Fibroblast of villous mesenchyme (primary cell): ENCODE data around the gene GRHPR. TPM values are rescaled to one million over a fixed set of nuclear protein-coding genes. Genes with fewer than 3 reads are reported as not detected.

Experiments
- DNase-seq: peaks from one replicate; pipeline ENCODE4 v3.0.0-alpha.2; 2010; ENCODE audit warnings: low read depth
- H3K4me3 ChIP-seq: 2 replicates; pipeline ENCODE4 v1.5.1; 2011; ENCODE audit warnings: low read depth, mild to moderate bottlenecking, low read length
- total RNA-seq: library from RNA; depleted of rRNA; stranded (reverse); fragments of >200 nt; gene quantifications from 2 replicates; pipeline ENCODE4 v1.2.3, GENCODE V29; 2012
- TF ChIP-seq, protein P1 (sequence below): IDR thresholded peaks from 2 replicates; pipeline ENCODE4 v1.5.1; 2012; ENCODE audit warnings: low read depth, mild to moderate bottlenecking, low read length; ENCODE audit not compliant: insufficient read depth

Gene GRHPR
- total RNA-seq, result 142 and 154 TPM in 2 replicates

DNA sequence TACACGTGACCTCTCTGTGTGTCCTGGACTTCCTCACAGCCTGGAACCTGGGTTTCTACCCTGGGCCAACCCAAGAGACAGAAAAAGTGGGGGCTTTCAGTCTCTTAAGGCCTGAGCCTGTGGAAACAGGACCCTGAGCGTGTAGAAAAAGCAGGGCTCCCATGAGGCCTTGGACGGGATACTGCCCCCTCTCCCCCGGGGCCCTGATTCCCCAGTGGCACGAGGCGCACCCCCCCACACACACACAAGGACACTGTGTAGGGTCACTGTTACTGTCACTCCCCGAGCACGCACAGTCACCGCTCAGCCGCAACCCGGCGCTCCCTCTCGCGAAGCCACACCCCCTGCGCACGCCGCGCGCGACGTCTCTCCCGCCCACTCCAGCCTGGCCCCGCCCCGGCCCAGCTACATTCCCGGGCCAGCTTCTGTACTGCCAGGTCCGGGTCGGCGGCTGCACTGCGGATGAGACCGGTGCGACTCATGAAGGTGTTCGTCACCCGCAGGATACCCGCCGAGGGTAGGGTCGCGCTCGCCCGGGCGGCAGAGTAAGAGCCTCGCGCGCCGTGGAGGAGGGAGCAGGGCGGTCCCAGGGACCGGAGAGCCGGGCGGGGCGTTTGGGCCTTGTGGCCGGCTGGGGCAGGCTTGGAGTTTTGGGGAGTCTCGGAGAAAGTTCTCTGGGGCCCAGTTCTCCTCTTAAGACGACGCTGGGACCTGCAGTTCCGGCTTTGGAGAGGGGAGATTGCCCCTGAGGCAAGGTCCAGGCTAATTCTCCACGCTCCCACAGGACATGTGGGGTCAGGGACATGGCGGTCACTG, at the start of gene GRHPR:
GRHPR (plus strand) TSS at position 408 of the 816 bp plus-strand sequence; CDS start at position 463, 55 bp downstream.
- H3K4me3 ChIP-seq, result peak within 1 kb of the TSS; percentile 82
- peak; percentile 65 for DNase-seq
- TF ChIP-seq, protein P1, sequence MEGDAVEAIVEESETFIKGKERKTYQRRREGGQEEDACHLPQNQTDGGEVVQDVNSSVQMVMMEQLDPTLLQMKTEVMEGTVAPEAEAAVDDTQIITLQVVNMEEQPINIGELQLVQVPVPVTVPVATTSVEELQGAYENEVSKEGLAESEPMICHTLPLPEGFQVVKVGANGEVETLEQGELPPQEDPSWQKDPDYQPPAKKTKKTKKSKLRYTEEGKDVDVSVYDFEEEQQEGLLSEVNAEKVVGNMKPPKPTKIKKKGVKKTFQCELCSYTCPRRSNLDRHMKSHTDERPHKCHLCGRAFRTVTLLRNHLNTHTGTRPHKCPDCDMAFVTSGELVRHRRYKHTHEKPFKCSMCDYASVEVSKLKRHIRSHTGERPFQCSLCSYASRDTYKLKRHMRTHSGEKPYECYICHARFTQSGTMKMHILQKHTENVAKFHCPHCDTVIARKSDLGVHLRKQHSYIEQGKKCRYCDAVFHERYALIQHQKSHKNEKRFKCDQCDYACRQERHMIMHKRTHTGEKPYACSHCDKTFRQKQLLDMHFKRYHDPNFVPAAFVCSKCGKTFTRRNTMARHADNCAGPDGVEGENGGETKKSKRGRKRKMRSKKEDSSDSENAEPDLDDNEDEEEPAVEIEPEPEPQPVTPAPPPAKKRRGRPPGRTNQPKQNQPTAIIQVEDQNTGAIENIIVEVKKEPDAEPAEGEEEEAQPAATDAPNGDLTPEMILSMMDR, result no peak

DNA sequence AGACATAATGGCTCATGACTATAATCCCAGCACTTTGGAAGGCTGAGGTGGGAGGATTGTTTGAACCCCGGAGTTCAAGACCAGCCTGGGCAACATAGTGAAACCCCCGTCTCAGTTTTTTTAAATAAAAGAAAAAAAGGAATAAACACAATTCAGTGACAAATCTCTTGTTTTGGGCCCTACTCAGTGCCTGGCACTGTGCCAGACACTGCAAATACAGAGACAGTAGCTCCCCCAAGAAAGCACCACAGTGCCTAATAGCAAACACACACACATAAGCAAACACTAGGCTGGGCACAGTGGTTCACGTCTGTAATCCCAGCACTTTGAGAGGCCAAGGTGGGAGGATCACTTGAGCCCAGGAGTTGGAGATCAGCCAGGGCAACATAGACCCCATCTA, 49.7 kb upstream of the GRHPR start:
- TF ChIP-seq, protein P1, result no peak
- DNase-seq, result no peak
- no peak overlapping the region for H3K4me3 ChIP-seq

DNA sequence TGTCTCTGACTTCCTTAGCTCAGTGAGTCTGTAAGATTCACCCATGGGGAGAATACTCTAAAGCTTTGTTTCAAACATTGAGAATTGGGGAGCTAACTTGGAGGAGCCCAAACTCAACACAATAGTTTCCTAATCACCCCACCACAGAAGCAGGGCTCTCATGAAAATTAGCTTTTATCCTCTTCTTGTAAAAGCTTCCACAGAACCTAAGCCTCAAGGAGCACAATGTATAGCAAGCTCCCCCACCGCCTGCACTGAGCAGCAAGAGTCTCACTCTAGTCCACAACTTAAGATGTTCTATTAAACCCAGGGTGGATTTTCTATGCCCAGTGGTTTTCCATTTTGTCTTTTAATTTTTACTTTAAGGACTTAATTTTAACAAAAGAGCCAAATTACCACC, 48.9 kb upstream of the GRHPR start:
- no peak for DNase-seq
- TF ChIP-seq, protein P1, result no peak
- H3K4me3 ChIP-seq, result no peak overlapping the region

DNA sequence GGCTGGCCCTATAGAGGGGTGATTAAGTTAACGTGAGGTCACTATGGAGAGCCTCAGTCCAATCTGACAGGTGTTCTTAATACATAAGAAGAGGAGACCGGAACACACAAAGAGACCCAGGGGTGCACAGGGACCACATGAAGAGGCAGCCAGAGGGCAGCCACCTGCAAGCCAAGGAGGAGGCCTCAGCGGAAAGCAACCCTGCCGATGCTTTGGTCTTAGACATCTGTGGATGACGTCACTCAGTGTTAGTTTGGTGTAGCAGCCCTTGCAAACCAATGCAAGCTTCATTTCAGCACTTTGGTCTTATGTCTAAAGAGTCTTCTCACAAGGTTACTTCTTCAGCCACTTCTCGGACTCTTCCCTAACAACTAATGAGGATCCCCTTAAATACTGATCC, 47.6 kb upstream of the GRHPR start:
- DNase-seq, result no peak
- no peak overlapping the region for H3K4me3 ChIP-seq
- TF ChIP-seq, protein P1, result no peak

DNA sequence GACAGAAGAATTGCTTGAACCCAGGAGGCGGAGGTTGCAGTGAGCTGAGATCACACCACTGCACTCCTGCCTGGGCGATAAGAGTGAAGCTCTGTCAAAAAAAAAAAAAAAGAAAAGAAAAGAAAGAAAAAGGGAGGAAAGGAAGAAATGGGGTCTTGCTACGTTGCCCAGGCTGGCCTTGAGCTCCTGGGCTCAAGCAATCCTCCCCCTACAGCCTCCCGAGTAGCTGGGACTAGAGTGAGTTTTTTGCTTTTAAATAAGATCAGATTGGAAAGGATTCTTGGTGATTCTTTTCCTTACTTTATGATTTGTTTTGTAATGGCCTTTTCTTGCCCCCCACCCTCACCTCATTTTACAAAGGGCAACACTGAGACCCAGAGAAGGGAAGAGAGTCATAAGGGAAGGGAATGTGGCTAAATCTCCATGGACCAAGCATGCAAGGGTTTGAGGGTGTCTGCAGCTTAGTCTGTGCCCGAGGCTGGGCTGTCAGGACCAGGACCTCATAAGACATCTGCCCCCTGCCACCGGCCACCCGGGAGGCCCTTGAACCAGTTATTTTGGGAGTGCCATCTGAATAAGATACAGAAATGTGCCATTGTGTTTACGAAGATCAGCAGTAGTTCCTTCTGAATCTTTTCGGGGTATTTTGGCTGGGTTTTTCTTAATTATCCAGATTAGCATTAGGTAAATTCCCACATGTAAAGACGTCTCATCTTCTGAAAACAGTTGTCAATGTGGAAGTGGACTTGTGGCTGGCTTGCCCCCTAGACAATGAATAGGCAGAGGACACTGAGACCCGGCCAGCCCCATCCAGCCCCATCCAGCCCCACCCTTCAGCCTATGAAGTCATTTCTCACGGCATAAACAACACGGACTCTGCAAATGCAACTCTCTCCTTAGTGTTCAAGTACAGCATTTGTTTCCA, 44.5 kb upstream of the GRHPR start:
- TF ChIP-seq, protein P1, result no peak
- H3K4me3 ChIP-seq, result no peak overlapping the region
- no peak for DNase-seq

DNA sequence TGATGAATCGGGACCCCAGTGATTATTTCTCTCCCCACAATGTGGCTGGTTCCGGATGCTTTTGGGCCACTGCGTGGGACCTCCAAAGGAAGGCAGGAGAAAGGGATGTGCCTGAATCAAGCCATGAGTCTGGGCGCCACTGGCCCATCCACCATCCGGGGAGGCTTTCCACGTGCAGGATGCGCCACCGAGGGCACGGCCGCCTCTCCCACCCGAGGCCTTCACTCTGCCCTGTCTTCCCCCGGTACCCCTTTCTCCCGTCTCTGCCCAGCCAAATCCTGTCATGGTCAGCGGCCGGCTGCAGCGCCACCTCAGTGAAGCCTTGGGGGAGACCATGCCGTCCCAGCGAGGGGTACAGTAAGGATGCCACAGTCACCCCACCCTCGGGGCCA, 43.9 kb upstream of the GRHPR start:
- DNase-seq, result no peak
- TF ChIP-seq, protein P1, result no peak
- no peak overlapping the region for H3K4me3 ChIP-seq
